VCaP (cell line): ENCODE data around the gene CFAP53.
"Not testable (repeated sequence)": the region's sequence is repeated elsewhere in the genome, so short reads cannot be mapped to it uniquely, and the experiment has no call there.

ENCODE experiments used
- H3K27ac ChIP-seq: fragments of 450-650 bp; 2 replicates; pipeline ENCODE4 v1.5.1; 2017
- CTCF ChIP-seq: fragments of 450-650 bp; conservative IDR thresholded peaks from 2 replicates; pipeline ENCODE4 v1.5.1; 2017; ENCODE audit warnings: mild to moderate bottlenecking, moderate library complexity

Gene CFAP53

GRCh38 chr18:50310080-50310479 lies 43.8 kb upstream of the CFAP53 start:
- no peak overlapping the region for H3K27ac ChIP-seq
- TF ChIP-seq CTCF, result no peak

GRCh38 chr18:50308851-50309250 lies 42.6 kb upstream of the CFAP53 start:
- not testable (repeated sequence) for H3K27ac ChIP-seq

GRCh38 chr18:50307738-50308470 lies 41.6 kb upstream of the CFAP53 start:
- no peak for TF ChIP-seq CTCF
- no peak overlapping the region for H3K27ac ChIP-seq

- no peak for TF ChIP-seq CTCF
- no peak overlapping the region for H3K27ac ChIP-seq
Observed at GRCh38 chr18:50307400-50307737, 41.1 kb upstream of the CFAP53 start.

GRCh38 chr18:50306944-50307343 lies 40.6 kb upstream of the CFAP53 start:
- TF ChIP-seq CTCF, result no peak
- no peak overlapping the region for H3K27ac ChIP-seq

- no peak overlapping the region for H3K27ac ChIP-seq
- no peak for TF ChIP-seq CTCF
Observed at GRCh38 chr18:50301074-50301473, 34.8 kb upstream of the CFAP53 start.

GRCh38 chr18:50299626-50300388 lies 33.5 kb upstream of the CFAP53 start:
- H3K27ac ChIP-seq, result no peak overlapping the region
- TF ChIP-seq CTCF, result no peak
